ENCODE results near the gene YY1AP1. TPM values are rescaled to one million over a fixed set of nuclear protein-coding genes. Genes with fewer than 3 reads are reported as not detected.

The YY1AP1 gene
- total and polyA plus RNA-seq, 2 donors (not counting 3 experiments of a cell fraction or from before 2014, with no cell fraction given), result 42.3 to 46.4 TPM

DNA sequence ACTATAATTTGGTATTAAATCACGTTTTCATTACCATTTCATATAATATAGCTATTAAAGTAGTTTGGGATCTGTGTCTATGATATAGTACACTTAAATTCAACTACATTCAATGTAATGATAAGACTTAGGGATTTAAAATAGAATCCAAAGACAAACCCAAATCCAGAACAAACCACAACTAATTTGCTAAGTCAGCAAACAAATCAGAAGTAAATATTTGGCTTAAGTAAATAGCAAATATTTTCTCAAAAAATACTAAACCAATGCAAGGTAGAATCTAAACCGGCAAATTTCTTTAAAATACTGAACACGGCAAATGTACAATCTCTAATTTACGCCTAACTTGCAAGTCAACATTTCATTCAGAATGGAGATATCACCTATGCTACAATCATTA, 16.8 kb downstream of the YY1AP1 start:
- H2AFZ ChIP-seq (ENCODE audit: low read depth, low read length), result no peak overlapping the region
- H4K20me1 ChIP-seq (replicated peaks; ENCODE audit: control insufficient read depth, extremely low read depth, insufficient read depth, low read length), result no peaks in the 10 kb centered on the region
- DNase-seq (ENCODE audit: low read depth, low spot score), result no peak
- no peaks in the 10 kb centered on the region for H3K4me1 ChIP-seq (ENCODE audit: control insufficient read depth, extremely low read depth, insufficient read depth, low read length)
- ChIA-PET POLR2A (no interaction called here), CTCF (no interaction called here)
- TF ChIP-seq JUN (IDR thresholded peaks at IDR 0.05; ENCODE audit: borderline replicate concordance, insufficient read depth, insufficient read length, low read depth) (no peak), POLR2AphosphoS5 (IDR thresholded peaks at IDR 0.05; ENCODE audit: insufficient read depth, low read depth, low read length) (no peak), MYC (IDR thresholded peaks at IDR 0.05; ENCODE audit: low read depth, low read length) (no peak), POLR2A (IDR thresholded peaks at IDR 0.05; ENCODE audit: low read depth, low read length) (no peak), EZH2 (IDR thresholded peaks at IDR 0.05; ENCODE audit: borderline replicate concordance, low read depth, low read length, severe bottlenecking) (no peak), GATA2 (IDR thresholded peaks at IDR 0.05; ENCODE audit: insufficient read depth, insufficient read length, low read depth, low read length) (no peak), FOS (IDR thresholded peaks at IDR 0.05; ENCODE audit: borderline replicate concordance, insufficient read depth, low read length) (no peak)
- TF ChIP-seq, protein P1, sequence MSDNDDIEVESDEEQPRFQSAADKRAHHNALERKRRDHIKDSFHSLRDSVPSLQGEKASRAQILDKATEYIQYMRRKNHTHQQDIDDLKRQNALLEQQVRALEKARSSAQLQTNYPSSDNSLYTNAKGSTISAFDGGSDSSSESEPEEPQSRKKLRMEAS (IDR thresholded peaks at IDR 0.05; ENCODE audit: insufficient read depth, insufficient read length), result no peak
- TF ChIP-seq, protein P2, sequence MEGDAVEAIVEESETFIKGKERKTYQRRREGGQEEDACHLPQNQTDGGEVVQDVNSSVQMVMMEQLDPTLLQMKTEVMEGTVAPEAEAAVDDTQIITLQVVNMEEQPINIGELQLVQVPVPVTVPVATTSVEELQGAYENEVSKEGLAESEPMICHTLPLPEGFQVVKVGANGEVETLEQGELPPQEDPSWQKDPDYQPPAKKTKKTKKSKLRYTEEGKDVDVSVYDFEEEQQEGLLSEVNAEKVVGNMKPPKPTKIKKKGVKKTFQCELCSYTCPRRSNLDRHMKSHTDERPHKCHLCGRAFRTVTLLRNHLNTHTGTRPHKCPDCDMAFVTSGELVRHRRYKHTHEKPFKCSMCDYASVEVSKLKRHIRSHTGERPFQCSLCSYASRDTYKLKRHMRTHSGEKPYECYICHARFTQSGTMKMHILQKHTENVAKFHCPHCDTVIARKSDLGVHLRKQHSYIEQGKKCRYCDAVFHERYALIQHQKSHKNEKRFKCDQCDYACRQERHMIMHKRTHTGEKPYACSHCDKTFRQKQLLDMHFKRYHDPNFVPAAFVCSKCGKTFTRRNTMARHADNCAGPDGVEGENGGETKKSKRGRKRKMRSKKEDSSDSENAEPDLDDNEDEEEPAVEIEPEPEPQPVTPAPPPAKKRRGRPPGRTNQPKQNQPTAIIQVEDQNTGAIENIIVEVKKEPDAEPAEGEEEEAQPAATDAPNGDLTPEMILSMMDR (IDR thresholded peaks at IDR 0.05; ENCODE audit: extremely low read depth in 1 of 2, insufficient read depth in 1 of 2, low read depth in 1 of 2, low read length in 2 of 2), result no peak
- FAIRE-seq, result no peak
- H3K9me1 ChIP-seq (replicated peaks; ENCODE audit: control insufficient read depth, extremely low read depth, insufficient read depth, low read length), result no peaks in the 10 kb centered on the region
- H3K79me2 ChIP-seq (ENCODE audit: control insufficient read depth, insufficient read depth, low read length), result no peaks in the 10 kb centered on the region
- H3K4me3 ChIP-seq (replicated peaks in 1 of 3; ENCODE audit: insufficient read depth in 1 of 3, low read depth in 1 of 3, low read length in 3 of 3), result no peak overlapping the region
- H3K36me3 ChIP-seq (ENCODE audit: control insufficient read depth in 2 of 2, extremely low read depth in 1 of 2, insufficient read depth in 2 of 2, low read length in 2 of 2), result peaks cover 13 to 30% of the 10 kb centered on the region in 2 experiments
- no peak overlapping the region for H3K9ac ChIP-seq (replicated peaks; ENCODE audit: extremely low read depth, insufficient read depth, low read length)
- intact Hi-C loops (cut with micrococcal nuclease) (no loop called here), dilution Hi-C loops (cut with MboI; ENCODE audit: extremely low pct_ligation_motif_present, low sequenced_read_pairs) (no loop called here)
- H3K9me3 ChIP-seq (replicated peaks; ENCODE audit: control insufficient read depth, insufficient read depth, low read length), result no peaks in the 10 kb centered on the region
- no peak overlapping the region for H3K27ac ChIP-seq (ENCODE audit: insufficient read depth, low read depth, low read length)
- no peak overlapping the region for H3K4me2 ChIP-seq (ENCODE audit: insufficient read depth, low read length)
- BruUV-seq (replicated peaks), result no TSS peak
- H3K27me3 ChIP-seq (ENCODE audit: control insufficient read depth in 2 of 2, insufficient read depth in 2 of 2, low read length in 2 of 2), result no peaks in the 10 kb centered on the region

All from endothelial cell of umbilical vein (primary cell).